WTC11 (cell line): ENCODE measurements around the gene TNFAIP8L3.

Experiments
- FOXK1 ChIP-seq: sonication (generic); formaldehyde crosslinking; IDR thresholded peaks from 2 replicates; pipeline ENCODE4 v1.8.0; 2022; ENCODE audit warnings: mild to moderate bottlenecking, moderate library complexity, missing genetic modification reagents
- TF ChIP-seq, protein P1 (sequence below): fragments of 200-600 bp; IDR thresholded peaks from 2 replicates; pipeline ENCODE4 v1.8.0; 2022; ENCODE audit warnings: antibody characterized with exemption

DNA sequence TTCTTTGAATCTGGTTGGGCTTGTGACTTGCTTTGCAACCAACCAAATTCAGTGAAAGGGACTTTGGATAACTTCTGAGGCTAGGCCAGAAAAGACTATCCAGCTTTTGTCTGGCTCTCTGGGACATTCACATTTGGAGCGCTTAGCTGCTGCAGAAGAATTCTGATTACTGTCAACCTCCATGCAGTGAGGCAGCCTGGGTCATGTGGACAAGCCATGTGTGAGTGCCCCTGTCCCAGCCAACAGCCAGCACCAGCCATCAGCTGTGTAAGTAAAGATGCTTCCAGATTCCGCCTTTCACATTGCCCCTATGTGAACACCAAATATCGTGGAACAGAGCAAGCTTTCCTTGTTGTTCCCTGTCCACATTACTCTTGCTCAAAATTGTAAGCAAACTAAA lies 12.9 kb upstream of the TNFAIP8L3 start:
- TF ChIP-seq, protein P1, sequence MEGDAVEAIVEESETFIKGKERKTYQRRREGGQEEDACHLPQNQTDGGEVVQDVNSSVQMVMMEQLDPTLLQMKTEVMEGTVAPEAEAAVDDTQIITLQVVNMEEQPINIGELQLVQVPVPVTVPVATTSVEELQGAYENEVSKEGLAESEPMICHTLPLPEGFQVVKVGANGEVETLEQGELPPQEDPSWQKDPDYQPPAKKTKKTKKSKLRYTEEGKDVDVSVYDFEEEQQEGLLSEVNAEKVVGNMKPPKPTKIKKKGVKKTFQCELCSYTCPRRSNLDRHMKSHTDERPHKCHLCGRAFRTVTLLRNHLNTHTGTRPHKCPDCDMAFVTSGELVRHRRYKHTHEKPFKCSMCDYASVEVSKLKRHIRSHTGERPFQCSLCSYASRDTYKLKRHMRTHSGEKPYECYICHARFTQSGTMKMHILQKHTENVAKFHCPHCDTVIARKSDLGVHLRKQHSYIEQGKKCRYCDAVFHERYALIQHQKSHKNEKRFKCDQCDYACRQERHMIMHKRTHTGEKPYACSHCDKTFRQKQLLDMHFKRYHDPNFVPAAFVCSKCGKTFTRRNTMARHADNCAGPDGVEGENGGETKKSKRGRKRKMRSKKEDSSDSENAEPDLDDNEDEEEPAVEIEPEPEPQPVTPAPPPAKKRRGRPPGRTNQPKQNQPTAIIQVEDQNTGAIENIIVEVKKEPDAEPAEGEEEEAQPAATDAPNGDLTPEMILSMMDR, result no peak
- no peak for TF ChIP-seq FOXK1 (CRISPR knock-in tag)
